Activated CD4-positive, alpha-beta T cell treated with anti-CD3 and anti-CD28 coated beads, Interleukin-2, amount 10 ng/mL, durations not matched to agents 7 days and 5 days (primary cell): ENCODE measurements around the gene CBX2. TPM values are rescaled to one million over a fixed set of nuclear protein-coding genes. Genes with fewer than 3 reads are reported as not detected.

Experiments used
- CTCF ChIA-PET: fragments of 350-600 bp; sonication (Branson Sonifier 250); formaldehyde crosslinking; loops from one replicate; lab custom pipeline; 2021; ENCODE audit warnings: antibody characterized with exemption; lab: Charles Lee
- POLR2A ChIA-PET: fragments of 350-600 bp; sonication (Branson Sonifier 250); formaldehyde crosslinking; loops from one replicate; lab custom pipeline; 2021; ENCODE audit warnings: antibody characterized with exemption; lab: Charles Lee
- DNase-seq: peaks from one replicate; pipeline ENCODE4 v3.0.0-alpha.2; 2020
- H3K27ac Mint-ChIP-seq: one replicate; pipeline ENCODE4 v1.8.0; 2021; ENCODE audit warnings: mild to moderate bottlenecking, moderate library complexity, mixed read lengths
- H3K27me3 Mint-ChIP-seq: one replicate; pipeline ENCODE4 v1.8.0; 2021; ENCODE audit warnings: mixed read lengths
- H3K36me3 Mint-ChIP-seq: one replicate; pipeline ENCODE4 v1.8.0; 2021; ENCODE audit warnings: low read depth, mixed read lengths
- H3K4me1 Mint-ChIP-seq: one replicate; pipeline ENCODE4 v1.8.0; 2021; ENCODE audit warnings: mixed read lengths
- H3K4me3 Mint-ChIP-seq: one replicate; pipeline ENCODE4 v1.8.0; 2021; ENCODE audit warnings: mild to moderate bottlenecking, moderate library complexity, mixed read lengths
- H3K9me3 Mint-ChIP-seq: one replicate; pipeline ENCODE4 v1.8.0; 2021; ENCODE audit warnings: mixed read lengths
- total RNA-seq, 2 experiments: library from RNA; stranded (reverse); gene quantifications; one replicate each; pipeline ENCODE4 v1.2.3, GENCODE V29; 2021

CBX2 gene
- total RNA-seq, 2 experiments from 2014 or later: 4.6 to 5.5 TPM

DNA sequence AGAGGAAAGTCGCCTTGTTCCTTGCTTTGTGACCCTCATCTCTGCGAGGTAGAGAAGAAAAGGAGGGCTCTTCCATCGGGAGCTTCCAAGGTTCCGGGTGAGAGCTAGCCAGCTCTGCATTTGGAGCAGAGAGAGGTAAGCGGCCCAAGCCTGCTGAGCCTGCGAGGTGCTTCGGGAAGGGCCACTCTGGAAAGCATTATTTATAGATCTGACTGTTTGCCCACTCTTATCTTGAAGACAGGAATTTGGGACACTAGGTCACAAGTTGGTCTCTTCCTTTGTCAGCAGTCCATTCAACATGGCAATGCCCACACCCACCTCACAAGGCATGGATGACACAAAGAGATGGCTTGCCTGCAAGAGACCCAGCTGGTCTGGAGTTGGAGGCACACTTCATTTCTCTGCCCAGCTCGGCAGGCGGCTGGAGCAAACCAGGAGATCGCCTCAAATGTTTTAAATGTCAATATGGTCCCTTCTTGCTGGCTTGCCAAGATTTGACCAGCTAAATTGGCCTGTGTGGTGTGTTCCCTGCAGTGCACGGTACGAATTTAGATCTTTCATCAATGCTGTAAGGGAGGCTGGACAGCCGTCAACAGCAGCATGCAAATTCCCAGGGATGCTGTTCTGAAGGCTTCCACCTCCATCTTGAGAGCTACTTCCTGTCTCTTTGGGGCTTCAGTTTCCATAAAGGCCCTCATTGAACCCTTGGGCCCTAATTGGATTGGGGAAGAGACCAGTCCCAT, 41.8 kb downstream of the CBX2 start:
- DNase-seq: no peak
- H3K4me3 Mint-ChIP-seq: no peak overlapping the region
- H3K4me1 Mint-ChIP-seq: no peaks in the 10 kb centered on the region
- POLR2A ChIA-PET: no interaction called here
- no peak overlapping the region for H3K27ac Mint-ChIP-seq
- no peaks in the 10 kb centered on the region for H3K9me3 Mint-ChIP-seq
- CTCF ChIA-PET: interaction anchor here (0.7 to 4.4 kb wide), 8 partner anchors 9 to 29 kb away, joined by 3 to 27 read pairs (median 3); partner anchors contain the start of gene CBX4
- peaks cover 58% of the 10 kb centered on the region for H3K27me3 Mint-ChIP-seq
- H3K36me3 Mint-ChIP-seq: no peaks in the 10 kb centered on the region

DNA sequence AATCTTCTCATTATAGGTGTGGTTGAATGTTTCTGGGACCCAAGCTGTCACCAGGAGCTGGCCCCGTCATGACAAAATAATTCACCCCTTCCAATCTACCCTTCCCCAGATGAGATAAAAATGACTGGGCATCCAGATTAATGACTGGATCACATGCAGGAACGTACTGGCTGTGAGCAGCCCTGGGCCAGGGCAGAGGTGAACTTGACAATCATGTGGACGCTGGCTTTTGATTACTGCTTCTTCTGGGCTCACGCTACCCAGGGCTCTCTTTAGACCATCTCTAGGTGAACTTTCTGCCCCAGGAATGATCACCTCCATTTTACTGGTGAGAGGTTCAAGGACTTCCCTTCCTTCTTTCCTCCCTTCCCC, 43.0 kb downstream of the CBX2 start:
- POLR2A ChIA-PET: no interaction called here
- Mint-ChIP-seq H3K9me3 (no peaks in the 10 kb centered on the region), H3K27me3 (peaks cover 57% of the 10 kb centered on the region), H3K4me3 (no peak overlapping the region), H3K36me3 (no peaks in the 10 kb centered on the region), H3K4me1 (peaks cover 2% of the 10 kb centered on the region), H3K27ac (no peak overlapping the region)
- CTCF ChIA-PET: interaction anchor here (1.2 to 1.7 kb wide), 2 partner anchors 15 to 22 kb away, joined by 3 to 4 read pairs; no protein-coding TSS in a partner anchor
- no peak for DNase-seq

DNA sequence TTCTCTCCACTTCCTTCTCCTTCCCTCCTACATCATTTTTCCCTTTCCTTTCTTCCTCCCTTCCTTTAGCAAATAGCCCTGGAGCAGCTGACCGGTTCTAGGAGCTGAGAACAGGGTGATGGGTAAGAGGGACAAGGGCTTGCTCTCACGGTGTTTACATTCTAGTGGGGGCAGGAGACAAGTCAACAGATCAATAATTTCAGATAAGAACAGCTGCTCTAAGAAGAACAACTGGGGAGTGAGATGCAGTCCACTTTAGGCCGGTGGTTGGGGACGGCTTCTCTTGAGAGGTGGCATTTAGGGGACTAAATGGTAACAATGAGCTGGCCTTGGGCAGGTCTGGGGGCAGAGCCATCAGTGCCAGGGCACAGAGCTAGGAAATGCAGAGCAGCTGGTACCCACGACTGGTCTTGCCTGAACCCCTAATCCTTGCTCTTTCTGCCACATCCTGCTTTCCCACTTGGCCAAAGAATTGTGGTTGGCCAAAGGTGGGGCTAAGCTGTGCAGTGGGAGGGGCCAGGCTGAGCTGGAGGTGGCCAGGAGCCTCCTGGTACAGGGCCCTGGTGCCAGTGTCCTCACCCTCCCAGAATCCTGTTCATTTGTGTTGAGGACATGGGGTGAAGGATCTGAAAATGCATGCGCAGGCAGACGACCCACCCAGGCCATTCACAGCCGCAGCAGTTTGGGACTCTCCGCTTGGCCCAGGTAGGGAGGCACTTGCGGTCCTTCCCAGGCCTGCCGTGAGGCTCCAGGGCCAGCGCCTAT, 43.6 kb downstream of the CBX2 start:
- DNase-seq: no peak
- no peaks in the 10 kb centered on the region for H3K36me3 Mint-ChIP-seq
- CTCF ChIA-PET: interaction anchor here (1.2 to 1.7 kb wide), 2 partner anchors 14 to 21 kb away, joined by 3 to 4 read pairs; no protein-coding TSS in a partner anchor
- H3K4me1 Mint-ChIP-seq: peaks cover 8% of the 10 kb centered on the region
- H3K4me3 Mint-ChIP-seq: no peak overlapping the region
- POLR2A ChIA-PET: no interaction called here
- H3K27me3 Mint-ChIP-seq: peaks cover 51% of the 10 kb centered on the region
- H3K9me3 Mint-ChIP-seq: no peaks in the 10 kb centered on the region
- H3K27ac Mint-ChIP-seq: no peak overlapping the region

DNA sequence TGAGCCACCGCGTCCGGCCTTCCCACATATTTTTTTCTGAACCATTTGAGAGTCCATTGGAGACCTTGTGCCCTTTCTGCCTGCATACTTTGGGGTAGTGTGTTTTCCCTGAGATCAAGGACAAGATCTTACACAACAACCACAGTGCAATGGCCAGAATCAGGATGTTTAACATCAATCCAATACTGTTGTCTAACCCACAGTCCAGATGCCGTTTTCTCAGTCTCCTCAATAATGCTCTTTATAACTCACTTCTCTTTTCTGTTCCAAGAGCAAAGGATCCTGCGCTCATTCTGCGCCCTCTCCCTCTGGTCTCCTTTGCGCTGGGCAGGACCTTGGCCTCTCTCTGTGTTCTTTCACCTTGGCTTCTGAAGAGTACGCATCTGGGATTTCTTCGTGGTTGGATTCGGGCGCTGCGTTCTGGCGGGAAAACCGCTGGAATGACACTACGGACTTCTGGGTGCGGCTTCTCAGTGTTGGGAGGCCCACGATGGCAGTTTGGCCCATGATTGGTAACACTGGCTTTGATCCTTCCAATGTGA, 44.7 kb downstream of the CBX2 start:
- no peak for DNase-seq
- Mint-ChIP-seq H3K4me3 (no peak overlapping the region), H3K27me3 (peaks cover 40% of the 10 kb centered on the region), H3K4me1 (peaks cover 19% of the 10 kb centered on the region), H3K9me3 (no peaks in the 10 kb centered on the region), H3K27ac (no peak overlapping the region), H3K36me3 (no peaks in the 10 kb centered on the region)
- ChIA-PET POLR2A (no interaction called here), CTCF (interaction anchor here (0.6 kb wide), 1 partner anchor 9 kb away, joined by 3 read pairs; no protein-coding TSS in a partner anchor)

DNA sequence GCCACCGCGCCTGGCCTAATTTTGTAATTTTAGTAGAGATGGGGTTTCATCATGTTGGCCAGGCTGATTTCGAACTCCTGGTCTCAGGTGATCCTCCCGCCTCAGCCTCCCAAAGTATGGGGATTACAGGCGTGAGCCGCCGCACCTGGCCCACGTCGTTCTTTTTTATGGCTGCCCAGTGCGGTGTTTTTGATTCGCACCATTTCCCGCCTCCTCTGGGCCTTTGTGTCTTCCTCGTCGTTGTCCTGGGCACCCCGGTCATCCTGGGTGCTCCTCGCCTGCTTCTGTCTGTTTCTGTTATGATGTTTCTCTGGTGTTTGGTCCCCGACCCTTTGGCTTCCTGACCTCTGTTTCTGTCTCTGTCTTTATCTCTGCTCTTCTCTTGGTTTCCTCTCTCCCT, 46.3 kb downstream of the CBX2 start:
- H3K9me3 Mint-ChIP-seq: no peaks in the 10 kb centered on the region
- ChIA-PET CTCF (interaction anchor here (1.4 to 2.0 kb wide), 3 partner anchors 11 to 15 kb away, joined by 5 to 10 read pairs (median 5); partner anchors contain the start of gene CBX4), POLR2A (no interaction called here)
- peaks cover 27% of the 10 kb centered on the region for H3K4me1 Mint-ChIP-seq
- no peak overlapping the region for H3K4me3 Mint-ChIP-seq
- DNase-seq: no peak
- H3K27ac Mint-ChIP-seq: no peak overlapping the region
- peaks cover 31% of the 10 kb centered on the region for H3K27me3 Mint-ChIP-seq
- H3K36me3 Mint-ChIP-seq: no peaks in the 10 kb centered on the region

DNA sequence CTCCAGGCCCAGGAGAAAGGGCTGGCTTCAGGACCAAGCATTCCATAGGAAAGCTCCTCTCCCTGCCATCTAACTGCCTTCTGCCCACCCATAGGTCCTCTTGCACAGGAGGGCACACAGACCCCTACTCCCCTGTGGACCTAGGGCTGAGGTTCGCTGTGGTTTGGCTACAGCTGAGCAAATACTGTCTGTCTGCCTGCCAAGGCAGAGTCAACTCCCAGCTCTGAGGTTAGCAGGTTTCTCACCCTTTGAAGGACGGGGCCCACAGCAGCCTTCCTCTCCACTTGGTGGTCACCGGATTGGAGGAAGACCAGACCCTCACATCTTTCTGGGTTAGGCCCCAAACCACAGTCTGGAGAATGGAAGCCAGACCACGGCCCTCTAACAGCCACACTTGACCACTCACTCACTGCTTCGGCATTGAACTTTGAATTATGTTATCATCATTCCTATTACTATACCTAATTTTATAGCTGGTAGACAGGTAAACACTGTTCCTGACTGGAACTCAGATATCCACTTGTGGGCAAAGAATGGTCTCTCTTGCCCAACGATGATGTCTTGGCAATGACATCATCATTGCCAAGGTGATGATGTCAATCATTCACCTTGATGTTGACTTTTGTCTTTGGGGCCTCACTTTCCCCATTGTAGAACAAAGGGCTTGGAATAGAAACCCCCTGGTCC, 47.1 kb downstream of the CBX2 start:
- H3K27me3 Mint-ChIP-seq: peaks cover 23% of the 10 kb centered on the region
- peaks cover 28% of the 10 kb centered on the region for H3K4me1 Mint-ChIP-seq
- CTCF ChIA-PET: interaction anchor here (0.7 to 2.0 kb wide), 7 partner anchors 10 to 184 kb away, joined by 3 to 10 read pairs (median 3); partner anchors contain the start of gene CBX4
- POLR2A ChIA-PET: no interaction called here
- H3K36me3 Mint-ChIP-seq: no peaks in the 10 kb centered on the region
- no peak overlapping the region for H3K4me3 Mint-ChIP-seq
- H3K27ac Mint-ChIP-seq: no peak overlapping the region
- H3K9me3 Mint-ChIP-seq: no peaks in the 10 kb centered on the region
- no peak for DNase-seq

DNA sequence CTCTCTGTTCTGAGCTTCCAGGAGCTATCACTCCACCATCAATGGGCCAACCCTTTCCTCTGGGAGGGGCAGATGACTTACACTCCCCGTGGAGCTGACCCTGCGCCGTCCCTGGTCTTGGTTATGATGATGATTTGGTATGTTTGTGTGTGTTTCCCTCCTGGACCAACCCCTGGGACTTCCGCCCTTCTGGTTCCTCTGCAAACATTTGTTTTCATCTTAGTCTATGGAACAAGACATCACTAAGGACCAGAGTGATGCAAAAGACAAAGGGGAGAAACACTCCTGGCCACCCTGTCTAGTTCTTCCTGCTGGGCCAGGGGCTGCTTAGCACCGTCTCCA, 47.6 kb downstream of the CBX2 start:
- no peaks in the 10 kb centered on the region for H3K36me3 Mint-ChIP-seq
- CTCF ChIA-PET: interaction anchor here (0.7 to 2.0 kb wide), 6 partner anchors 10 to 183 kb away, joined by 3 to 10 read pairs (median 3); partner anchors contain the start of gene CBX4
- POLR2A ChIA-PET: no interaction called here
- peaks cover 18% of the 10 kb centered on the region for H3K27me3 Mint-ChIP-seq
- DNase-seq: no peak
- no peaks in the 10 kb centered on the region for H3K9me3 Mint-ChIP-seq
- peaks cover 28% of the 10 kb centered on the region for H3K4me1 Mint-ChIP-seq
- H3K4me3 Mint-ChIP-seq: no peak overlapping the region
- peak overlapping the region; percentile 52 for H3K27ac Mint-ChIP-seq

DNA sequence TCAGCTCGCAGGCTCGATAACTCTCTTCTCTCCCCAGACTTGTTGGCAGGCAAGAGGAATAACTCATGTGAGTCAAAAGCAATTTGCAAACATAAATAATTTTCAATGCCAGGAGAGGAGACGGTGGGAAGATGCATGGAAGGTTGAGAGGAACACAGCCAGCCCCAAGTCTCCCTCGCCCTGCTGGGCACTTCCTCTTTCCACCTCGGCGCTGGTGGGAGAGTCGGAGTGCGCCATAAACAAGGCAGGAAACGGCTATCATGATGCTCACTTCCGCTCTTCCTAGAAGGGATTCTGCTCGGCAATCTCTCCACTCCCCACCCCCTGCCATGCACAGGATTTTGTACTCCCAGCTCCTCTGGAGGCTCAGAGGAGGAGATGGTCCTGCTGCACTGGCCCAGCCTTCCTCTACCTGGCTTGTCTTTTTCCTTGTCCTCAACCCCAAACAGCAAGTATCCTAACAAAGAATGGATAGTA, 48.3 kb downstream of the CBX2 start:
- Mint-ChIP-seq H3K27me3 (peaks cover 15% of the 10 kb centered on the region), H3K4me3 (no peak overlapping the region), H3K9me3 (no peaks in the 10 kb centered on the region), H3K36me3 (no peaks in the 10 kb centered on the region), H3K4me1 (peaks cover 28% of the 10 kb centered on the region), H3K27ac (peak overlapping the region; percentile 52)
- CTCF ChIA-PET: interaction anchor here (0.8 to 2.0 kb wide), 3 partner anchors 9 to 28 kb away, joined by 3 to 10 read pairs (median 4); partner anchors contain the start of gene CBX4
- no peak for DNase-seq
- POLR2A ChIA-PET: no interaction called here

DNA sequence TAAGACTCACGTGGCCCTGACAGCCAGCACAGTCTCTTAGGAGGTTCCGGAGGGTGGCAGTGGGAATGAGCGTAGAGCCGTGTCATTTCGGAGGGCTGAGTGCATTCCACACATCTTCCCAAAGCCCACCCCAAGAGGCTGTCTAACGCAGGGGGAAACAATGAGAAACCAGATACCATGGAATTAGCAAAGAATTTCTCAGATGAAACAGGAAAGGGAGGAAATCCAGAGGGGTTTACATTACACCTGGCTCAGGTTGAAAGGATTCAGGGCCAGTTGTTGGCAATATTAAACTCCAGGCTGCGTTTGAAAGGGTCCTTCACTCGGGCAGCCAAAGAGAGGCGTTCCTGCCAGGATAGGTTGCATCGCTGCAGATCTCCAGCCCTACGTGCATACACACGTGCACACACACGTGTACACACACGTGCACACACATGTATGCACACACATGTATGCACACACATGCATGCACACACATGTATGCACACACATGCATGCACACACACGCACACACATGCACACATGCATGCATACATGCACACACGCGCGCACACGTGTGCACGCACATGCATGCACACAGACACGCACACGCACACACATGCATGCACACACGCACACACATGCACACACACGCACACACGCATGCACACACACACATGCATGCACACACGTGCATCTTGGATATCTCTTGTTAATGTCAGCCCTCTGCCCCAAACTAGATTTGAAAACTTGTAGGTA, 49.1 kb downstream of the CBX2 start:
- H3K4me3 Mint-ChIP-seq: no peak overlapping the region
- CTCF ChIA-PET: interaction anchor here (0.8 kb wide), 1 partner anchor 12 kb away, joined by 4 read pairs; the partner anchor contains the start of gene CBX4
- H3K27ac Mint-ChIP-seq: no peak overlapping the region

DNA sequence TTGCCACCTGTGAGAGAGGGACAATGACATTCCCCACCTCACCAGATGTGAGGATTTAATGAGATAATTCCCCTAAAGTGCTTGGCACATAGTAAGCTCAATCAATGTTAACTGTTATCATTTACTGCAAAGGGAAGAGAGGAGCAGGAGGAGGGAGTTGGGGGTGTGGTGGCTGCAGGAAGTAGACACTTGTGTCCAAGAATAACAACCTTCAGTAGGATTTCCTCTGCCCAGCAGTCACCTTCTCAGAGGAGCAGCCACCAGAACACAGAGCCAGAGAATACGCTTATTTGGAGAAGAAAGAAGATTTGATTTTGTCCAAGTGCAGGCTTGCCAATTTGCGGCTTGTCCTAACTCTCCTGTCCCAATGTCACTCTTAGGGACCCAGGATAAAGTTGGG, 51.1 kb downstream of the CBX2 start:
- no peak overlapping the region for H3K4me3 Mint-ChIP-seq
- CTCF ChIA-PET: interaction anchor here (0.8 to 1.0 kb wide), 3 partner anchors 9 to 19 kb away, joined by 3 read pairs; partner anchors contain the start of gene CBX4

More for the DNA sequence above, 49.1 kb downstream of the CBX2 start:
- POLR2A ChIA-PET: no interaction called here
- H3K27me3 Mint-ChIP-seq: peaks cover 14% of the 10 kb centered on the region
- DNase-seq: no peak
- no peaks in the 10 kb centered on the region for H3K9me3 Mint-ChIP-seq
- H3K36me3 Mint-ChIP-seq: no peaks in the 10 kb centered on the region
- peaks cover 28% of the 10 kb centered on the region for H3K4me1 Mint-ChIP-seq

DNA sequence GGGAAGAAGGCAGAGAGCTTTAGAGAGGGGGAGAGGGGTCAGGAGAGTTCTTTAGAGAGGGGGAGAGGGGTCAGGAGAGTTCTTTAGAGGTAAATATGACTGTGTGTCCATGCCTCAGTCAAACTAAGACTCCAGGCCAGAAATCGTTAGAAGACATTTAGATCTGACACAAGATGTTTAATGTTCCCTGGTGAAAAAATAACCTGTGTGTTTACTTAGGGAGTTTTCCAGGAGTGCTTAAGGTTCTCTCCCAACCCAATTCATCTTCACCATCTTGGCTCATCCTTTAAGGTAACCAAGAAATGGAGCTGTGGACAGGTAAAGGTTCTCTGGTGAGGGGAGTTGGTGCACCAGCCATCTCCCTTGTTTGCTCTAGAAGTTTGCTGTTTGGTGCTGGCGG, 51.5 kb downstream of the CBX2 start:
- peaks cover 32% of the 10 kb centered on the region for H3K4me1 Mint-ChIP-seq
- POLR2A ChIA-PET: no interaction called here
- H3K27ac Mint-ChIP-seq: no peak overlapping the region
- peaks cover 3% of the 10 kb centered on the region for H3K27me3 Mint-ChIP-seq
- no peak overlapping the region for H3K4me3 Mint-ChIP-seq
- no peak for DNase-seq
- CTCF ChIA-PET: interaction anchor here (0.8 to 1.0 kb wide), 3 partner anchors 10 to 20 kb away, joined by 3 read pairs; partner anchors contain the start of gene CBX4
- H3K9me3 Mint-ChIP-seq: no peaks in the 10 kb centered on the region
- peaks cover 6% of the 10 kb centered on the region for H3K36me3 Mint-ChIP-seq

More for the DNA sequence above, 51.1 kb downstream of the CBX2 start:
- DNase-seq: no peak
- no peaks in the 10 kb centered on the region for H3K9me3 Mint-ChIP-seq
- peaks cover 5% of the 10 kb centered on the region for H3K27me3 Mint-ChIP-seq
- POLR2A ChIA-PET: no interaction called here
- no peak overlapping the region for H3K27ac Mint-ChIP-seq
- H3K36me3 Mint-ChIP-seq: peaks cover 6% of the 10 kb centered on the region
- H3K4me1 Mint-ChIP-seq: peaks cover 32% of the 10 kb centered on the region
